ENCODE measurements around the gene P2RX4.
"Not testable (repeated sequence)": the region's sequence is repeated elsewhere in the genome, so short reads cannot be mapped to it uniquely, and the experiment has no call there.

Gene P2RX4

GRCh38 chr12:121279507-121279915 lies 69.6 kb downstream of the P2RX4 start:
- no peak for DNase-seq

GRCh38 chr12:121280531-121280930 lies 70.6 kb downstream of the P2RX4 start:
- not testable (repeated sequence) for DNase-seq

GRCh38 chr12:121281116-121281515 lies 71.2 kb downstream of the P2RX4 start:
- not testable (repeated sequence) for DNase-seq

- no peak for DNase-seq
Observed at GRCh38 chr12:121282072-121282742, 72.3 kb downstream of the P2RX4 start.

- DNase-seq: not testable (repeated sequence)
Observed at GRCh38 chr12:121282910-121283309, 73.0 kb downstream of the P2RX4 start.

GRCh38 chr12:121283388-121283787 lies 73.5 kb downstream of the P2RX4 start:
- no peak for DNase-seq
